IMR-90 (cell line): ENCODE results near the gene LSM14A. TPM values are rescaled to one million over a fixed set of nuclear protein-coding genes. Genes with fewer than 3 reads are reported as not detected.

Source experiments
- ATAC-seq: fragments of 200-7000 bp; cut with Tn5 transposase; 2 replicates; pipeline ENCODE4 v1.9.1; 2020; ENCODE audit warnings: low read depth, mild to moderate bottlenecking, moderate library complexity
- BruUV-seq: library from RNA; stranded (reverse); fragments of 400-500 nt; replicated peaks from 2 replicates; lab custom pipeline; 2021; lab: Mats Ljungman, UMichigan
- CTCF ChIA-PET: fragments of 300-600 bp; formaldehyde crosslinking; extraction: SDS; loops from one replicate; lab custom pipeline; 2021; ENCODE audit warnings: antibody characterized with exemption; lab: Yijun Ruan, JAX
- POLR2A ChIA-PET: fragments of 300-600 bp; sonication (Branson Sonifier 250); formaldehyde crosslinking; loops from one replicate; lab custom pipeline; 2022; ENCODE audit warnings: antibody characterized with exemption; ENCODE audit not compliant: unreplicated experiment; lab: Charles Lee
- DNase-seq: peaks from one replicate; pipeline ENCODE4 v3.0.0; 2013
- H2AFZ ChIP-seq: replicated peaks from 2 replicates; pipeline ENCODE3; 2013; ENCODE audit warnings: low read length, mild to moderate bottlenecking; ENCODE audit not compliant: poor library complexity
- H2AK5ac ChIP-seq: 2 replicates; pipeline ENCODE4 v1.6.1; 2013; ENCODE audit warnings: low read depth, low read length, inconsistent platforms
- H2AK9ac ChIP-seq: replicated peaks from 2 replicates; pipeline ENCODE3; 2013; ENCODE audit warnings: mild to moderate bottlenecking, low read depth, low read length, moderate library complexity; ENCODE audit not compliant: poor library complexity
- H2BK120ac ChIP-seq: 2 replicates; pipeline ENCODE4 v1.6.1; 2013; ENCODE audit warnings: low read depth, low read length, inconsistent platforms
- H2BK15ac ChIP-seq: 3 replicates; pipeline ENCODE4 v1.6.1; 2013; ENCODE audit warnings: low read depth, low read length, inconsistent platforms
- H2BK20ac ChIP-seq: 2 replicates; pipeline ENCODE4 v1.6.1; 2013; ENCODE audit warnings: low read depth, mild to moderate bottlenecking, inconsistent platforms, low read length, moderate library complexity
- H2BK5ac ChIP-seq: 2 replicates; pipeline ENCODE4 v1.6.1; 2013; ENCODE audit warnings: mild to moderate bottlenecking, low read depth, low read length, inconsistent platforms; ENCODE audit not compliant: poor library complexity, severe bottlenecking
- H3K14ac ChIP-seq: replicated peaks from 2 replicates; pipeline ENCODE4 v1.6.1; 2013; ENCODE audit warnings: low read depth, low read length, inconsistent platforms
- H3K18ac ChIP-seq: 2 replicates; pipeline ENCODE4 v1.6.1; 2013; ENCODE audit warnings: low read depth, low read length, control low read depth
- H3K23ac ChIP-seq: 2 replicates; pipeline ENCODE4 v1.6.1; 2013; ENCODE audit warnings: low read depth, low read length, inconsistent platforms
- H3K27ac ChIP-seq: 2 replicates; pipeline ENCODE4 v1.5.1; 2013; ENCODE audit warnings: mild to moderate bottlenecking, control low read depth, low read length; ENCODE audit not compliant: insufficient read depth
- H3K27me3 ChIP-seq: 2 replicates; pipeline ENCODE4 v1.6.1; 2013; ENCODE audit warnings: low read length; ENCODE audit not compliant: control insufficient read depth, insufficient read depth
- H3K36me3 ChIP-seq: 2 replicates; pipeline ENCODE4 v1.6.1; 2013; ENCODE audit warnings: low read length, mixed read lengths; ENCODE audit not compliant: control insufficient read depth, insufficient read depth
- H3K4ac ChIP-seq: 2 replicates; pipeline ENCODE4 v1.6.1; 2013; ENCODE audit warnings: low read depth, low read length, inconsistent platforms
- H3K4me1 ChIP-seq: 2 replicates; pipeline ENCODE4 v1.6.1; 2013; ENCODE audit warnings: low read length, mixed read lengths; ENCODE audit not compliant: control insufficient read depth, insufficient read depth
- H3K4me2 ChIP-seq: 2 replicates; pipeline ENCODE4 v1.6.1; 2013; ENCODE audit warnings: low read depth, mild to moderate bottlenecking, control low read depth, low read length, moderate library complexity
- H3K4me3 ChIP-seq: 2 replicates; pipeline ENCODE4 v1.5.1; 2013; ENCODE audit warnings: low read depth, mild to moderate bottlenecking, control low read depth, low read length, moderate library complexity; ENCODE audit not compliant: insufficient read depth
- H3K56ac ChIP-seq: 2 replicates; pipeline ENCODE4 v1.6.1; 2013; ENCODE audit warnings: low read length, inconsistent platforms; ENCODE audit not compliant: insufficient read depth; ENCODE audit errors: extremely low read depth
- H3K79me1 ChIP-seq, 2 experiments: 2 replicates each; pipeline ENCODE4 v1.6.1; 2013; ENCODE audit warnings: low read length in 2 of 2, inconsistent platforms in 1 of 2, low read depth in 1 of 2
- H3K9ac ChIP-seq: 2 replicates; pipeline ENCODE4 v1.6.1; 2013; ENCODE audit warnings: low read depth, low read length, control low read depth
- H3K9me1 ChIP-seq: 2 replicates; pipeline ENCODE4 v1.6.1; 2013; ENCODE audit warnings: low read length, inconsistent platforms; ENCODE audit not compliant: insufficient read depth
- H3K9me3 ChIP-seq: 2 replicates; pipeline ENCODE4 v1.6.1; 2013; ENCODE audit warnings: low read length; ENCODE audit not compliant: control insufficient read depth, insufficient read depth
- H4K20me1 ChIP-seq: 2 replicates; pipeline ENCODE4 v1.6.1; 2013; ENCODE audit warnings: low read length, inconsistent platforms; ENCODE audit not compliant: insufficient read depth
- H4K5ac ChIP-seq: 2 replicates; pipeline ENCODE4 v1.6.1; 2013; ENCODE audit warnings: mild to moderate bottlenecking, low read depth, low read length, control low read depth
- H4K8ac ChIP-seq, 2 experiments: 2 replicates each; pipeline ENCODE4 v1.6.1; 2013; ENCODE audit warnings: low read depth in 2 of 2, low read length in 2 of 2, control low read depth in 1 of 2, inconsistent platforms in 1 of 2
- H4K91ac ChIP-seq: 2 replicates; pipeline ENCODE4 v1.6.1; 2013; ENCODE audit warnings: low read depth, low read length, inconsistent platforms; ENCODE audit not compliant: insufficient read depth
- ELK1 ChIP-seq: fragments of 150-350 bp; IDR thresholded peaks from 2 replicates; pipeline ENCODE4 v1.6.1; 2016; ENCODE audit warnings: low read depth, mild to moderate bottlenecking, low read length, moderate library complexity, borderline replicate concordance
- FOS ChIP-seq: fragments of 150-350 bp; IDR thresholded peaks from 2 replicates; pipeline ENCODE4 v1.6.1; 2016; ENCODE audit warnings: low read depth, low read length
- MAFK ChIP-seq: IDR thresholded peaks from 2 replicates; pipeline ENCODE4 v1.6.1; 2012; ENCODE audit warnings: low read depth, low read length, improper control_type of control experiment
- POLR2A ChIP-seq: IDR thresholded peaks from 2 replicates; pipeline ENCODE4 v1.6.1; 2012; ENCODE audit warnings: mild to moderate bottlenecking, low read depth, low read length
- WGBS, 2 experiments: methylation state at CpG; one replicate each; pipeline versions ENCODE4 v1.1.5 to v1.1.7; 2013; ENCODE audit warnings: missing lambda C conversion rate in 2 of 2; ENCODE audit not compliant: insufficient read length in 1 of 2; ENCODE audit errors: extremely low coverage in 2 of 2; 5-methylcytosine and 5-hydroxymethylcytosine counted together
- dilution Hi-C: fragments of 300-500 bp; cut with HindIII; formaldehyde crosslinking; loops from one replicate; pipeline ENCODE4 v1.14.3; 2018; ENCODE audit warnings: low sequenced_read_pairs; ENCODE audit not compliant: unreplicated experiment
- in situ Hi-C: fragments of 300-500 bp; cut with MboI; formaldehyde crosslinking; loops from 3 replicates; pipeline ENCODE4 v1.14.3; 2019; ENCODE audit warnings: low sequenced_read_pairs, inconsistent platforms, mixed read lengths
- intact Hi-C: fragments of 100-400 bp; cut with micrococcal nuclease; formaldehyde crosslinking; loops from 2 replicates; pipeline ENCODE4 v1.10.0; 2022
- polyA plus RNA-seq, 3 experiments: library from polyadenylated mRNA; depleted of rRNA; stranded (reverse); fragments of >200 nt; gene quantifications; 2 replicates each; pipeline ENCODE4 v1.2.3, GENCODE V29; 2012; ENCODE audit warnings: low replicate concordance in 1 of 3
- total RNA-seq: library from RNA; depleted of rRNA; stranded (reverse); fragments of >200 nt; gene quantifications from 2 replicates; pipeline ENCODE4 v1.2.3, GENCODE V29; 2012

The LSM14A gene
- total and polyA plus RNA-seq, 2 of the 4 experiments (the other 2 are of a cell fraction), result 44.3 to 54.8 TPM

- H3K9me3 ChIP-seq, result no peaks in the 10 kb centered on the region
- peaks cover 24% of the 10 kb centered on the region for H3K4me1 ChIP-seq
- peak overlapping the region; percentile 90 for H4K91ac ChIP-seq
- H3K9ac ChIP-seq, result no peak overlapping the region
- H3K4me3 ChIP-seq, result no peak overlapping the region
- ATAC-seq (no peak), DNase-seq (no peak)
- H2BK5ac ChIP-seq, result no peak overlapping the region
- H4K8ac ChIP-seq, result peak overlapping the region; percentile 81 to 86; a peak in 3 of 4 replicates
- peak overlapping the region; percentile 89 for H2BK120ac ChIP-seq
- peak overlapping the region; percentile 97; the same call in 1 of the 2 replicates for H2AK5ac ChIP-seq
- no TSS peak for BruUV-seq
- H3K27ac ChIP-seq, result no peak overlapping the region
- no peak overlapping the region for H3K18ac ChIP-seq
- ChIA-PET CTCF (interaction anchor here (1.2 kb wide), 1 partner anchor 16 kb away, joined by 3 read pairs; no protein-coding TSS in a partner anchor), POLR2A (no interaction called here)
- no peak overlapping the region for H2AK9ac ChIP-seq
- peaks cover 28% of the 10 kb centered on the region for H3K9me1 ChIP-seq
- no peak overlapping the region for H2AFZ ChIP-seq
- peak overlapping the region; percentile 57 for H3K23ac ChIP-seq
- peaks cover 5% of the 10 kb centered on the region; the same call in 1 of the 2 replicates for H4K20me1 ChIP-seq
- H3K27me3 ChIP-seq, result no peaks in the 10 kb centered on the region
- H3K4me2 ChIP-seq, result no peak overlapping the region
- H2BK15ac ChIP-seq, result peak overlapping the region; percentile 54; the same call in 2 of the 3 replicates
- no peak overlapping the region; the same call in 1 of the 2 replicates for H4K5ac ChIP-seq
- H3K4ac ChIP-seq, result peak overlapping the region; percentile 96
- TF ChIP-seq MAFK, result no peak
- no peak for TF ChIP-seq POLR2A
- TF ChIP-seq ELK1, result no peak
- TF ChIP-seq FOS, result no peak
- in situ Hi-C loops (no loop called here), intact Hi-C loops (no loop called here), dilution Hi-C loops (no loop called here)
- peaks cover 37 to 64% of the 10 kb centered on the region in 2 experiments for H3K79me1 ChIP-seq
- peaks cover 5% of the 10 kb centered on the region; the same call in 1 of the 2 replicates for H3K36me3 ChIP-seq
- peak overlapping the region; percentile 87 for H3K14ac ChIP-seq
- H3K56ac ChIP-seq, result no peak overlapping the region
- WGBS, 2 experiments, result no CpG with 5 or more reads among the region's 4 CpGs
- H2BK20ac ChIP-seq, result peak overlapping the region; percentile 96
Measured at GRCh38 chr19:34277244-34277643, 104.9 kb downstream of the LSM14A start.
